DMS53 treated with DMSO at 0.1 percent for 48 hours (cell line): ENCODE measurements around the gene ARRDC5.
"Not testable (repeated sequence)": the region's sequence is repeated elsewhere in the genome, so short reads cannot be mapped to it uniquely, and the experiment has no call there.

Source experiments
- DNase-seq: peaks from one replicate; lab custom pipeline; 2025; ENCODE audit not compliant: unreplicated experiment; lab: John Stamatoyannopoulos, UW

ARRDC5 gene

DNA sequence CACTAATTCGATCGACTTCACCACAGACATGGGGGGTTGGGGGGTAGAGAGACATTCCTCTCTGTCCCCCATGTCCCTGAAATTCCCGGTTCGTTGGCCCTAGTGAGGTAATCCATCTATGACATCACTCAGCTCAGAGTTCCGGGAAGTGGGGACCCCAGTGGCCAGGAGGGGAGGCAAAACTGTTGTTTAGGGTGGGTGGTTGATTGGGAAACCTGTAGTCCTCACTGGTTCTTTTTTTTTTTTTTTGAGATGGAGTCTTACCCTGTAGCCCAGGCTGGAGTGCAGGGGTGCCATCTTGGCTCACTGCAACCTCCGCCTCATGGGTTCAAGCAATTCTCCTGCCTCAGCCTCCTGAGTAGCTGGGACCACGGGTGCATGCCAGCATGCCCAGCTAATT, at the start of gene ARRDC5:
TSS of gene ARRDC5 (minus strand) at position 101 of the 400 bp plus-strand sequence. CDS start at position 30, 71 bp downstream.
- no peak for DNase-seq

- no peak for DNase-seq
Observed at GRCh38 chr19:4951656-4952055, 49.0 kb upstream of the ARRDC5 start.

GRCh38 chr19:4950650-4951049, 48.0 kb upstream of the ARRDC5 start:
- DNase-seq, result not testable (repeated sequence)

DNA sequence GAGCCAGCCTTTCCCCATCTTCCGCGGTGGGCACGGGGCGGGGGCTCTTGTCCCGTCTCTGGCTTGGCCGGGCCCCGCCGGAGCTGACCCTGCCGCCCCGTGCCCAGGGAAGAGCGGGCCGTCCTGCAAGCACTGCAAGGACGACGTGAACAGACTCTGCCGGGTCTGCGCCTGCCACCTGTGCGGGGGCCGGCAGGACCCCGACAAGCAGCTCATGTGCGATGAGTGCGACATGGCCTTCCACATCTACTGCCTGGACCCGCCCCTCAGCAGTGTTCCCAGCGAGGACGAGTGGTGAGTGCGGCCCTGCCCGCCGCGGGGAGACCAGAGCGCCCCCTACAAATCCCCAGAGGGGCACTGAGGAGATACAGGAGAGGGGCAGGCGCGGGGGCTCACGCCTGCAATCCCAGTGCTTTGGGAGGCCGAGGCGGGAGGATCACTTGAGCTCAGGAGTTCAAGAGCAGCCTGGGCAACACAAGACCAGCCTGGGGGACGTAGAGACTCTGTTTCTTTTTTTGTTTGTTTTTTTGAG, 39.0 kb upstream of the ARRDC5 start:
- not testable (repeated sequence) for DNase-seq

DNA sequence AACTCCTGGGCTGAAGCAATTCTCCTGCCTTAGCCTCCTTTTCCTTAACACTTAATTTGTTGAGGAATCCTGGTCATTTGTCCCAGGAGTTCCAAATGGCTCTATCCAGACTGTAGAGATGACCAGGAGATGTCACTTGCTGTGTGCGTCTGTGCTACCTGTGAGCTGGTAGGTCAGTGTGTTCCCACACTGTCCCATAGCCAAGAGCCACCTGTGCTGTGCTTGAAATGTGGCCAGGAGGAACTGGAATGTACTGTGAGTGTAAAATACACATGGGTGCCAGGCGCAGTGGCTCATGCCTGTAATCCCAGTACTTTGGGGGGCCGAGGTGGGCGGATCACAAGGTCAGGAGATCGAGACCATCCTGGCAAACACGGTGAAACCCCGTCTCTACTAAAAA, 36.8 kb upstream of the ARRDC5 start:
- no peak for DNase-seq

DNA sequence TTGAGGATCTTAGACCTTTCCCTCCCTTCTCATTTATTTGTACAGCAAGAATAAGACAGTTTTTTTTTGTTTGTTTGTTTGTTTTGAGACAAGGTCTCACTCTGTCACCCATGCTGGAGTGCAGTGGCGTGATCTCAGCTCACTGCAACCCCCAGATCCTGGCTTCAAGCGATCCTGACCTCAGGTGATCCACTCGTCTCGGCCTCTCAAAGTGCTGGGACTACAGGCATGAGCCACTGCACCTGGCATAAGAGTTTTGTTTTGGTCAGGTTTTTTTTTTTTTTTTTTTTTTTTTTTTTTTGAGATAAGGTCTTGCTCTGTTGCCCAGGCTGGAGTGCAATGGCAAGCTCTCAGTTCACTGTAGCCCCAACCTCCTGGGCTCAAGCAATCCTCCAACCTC, 35.8 kb upstream of the ARRDC5 start:
- not testable (repeated sequence) for DNase-seq

DNA sequence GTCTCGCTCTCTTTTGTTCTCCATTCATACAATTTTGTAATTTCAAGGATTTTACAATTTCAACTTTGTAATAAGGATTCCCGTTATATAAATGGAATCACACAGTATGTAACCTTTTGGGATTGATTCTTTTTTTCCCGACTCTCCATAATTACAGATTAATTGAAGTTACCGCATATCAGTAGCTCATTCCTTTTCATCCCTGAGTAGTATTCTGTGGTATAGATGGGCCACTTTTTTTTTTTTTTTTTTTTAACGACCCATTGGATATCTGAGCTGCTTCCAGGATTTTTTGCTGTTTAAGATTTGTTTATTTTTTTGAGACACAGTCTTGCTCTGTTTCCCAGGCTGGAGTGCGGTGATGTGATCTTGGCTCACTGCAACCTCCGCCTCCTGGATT, 34.4 kb upstream of the ARRDC5 start:
- DNase-seq, result no peak

GRCh38 chr19:4935444-4935843, 32.7 kb upstream of the ARRDC5 start:
- DNase-seq, result no peak

DNA sequence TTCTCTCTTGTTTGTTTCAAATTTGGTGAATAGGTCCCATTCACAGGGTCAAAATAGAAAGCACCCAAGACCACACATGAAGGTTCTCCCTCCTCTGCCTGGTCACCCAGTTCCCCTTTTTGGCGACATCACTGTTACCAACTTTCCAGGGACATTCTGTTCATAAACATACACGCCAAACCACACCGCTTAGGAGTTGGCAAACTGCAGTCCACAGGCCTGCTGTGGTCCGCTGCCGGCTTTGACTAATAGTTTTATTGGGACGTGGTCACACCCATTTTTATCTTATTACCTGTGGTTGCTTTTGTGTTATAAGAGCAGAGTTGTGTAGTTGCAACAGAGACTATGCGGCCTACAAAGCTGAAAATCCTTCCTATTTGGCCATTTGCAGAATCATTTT, 30.8 kb upstream of the ARRDC5 start:
- DNase-seq, result no peak

DNA sequence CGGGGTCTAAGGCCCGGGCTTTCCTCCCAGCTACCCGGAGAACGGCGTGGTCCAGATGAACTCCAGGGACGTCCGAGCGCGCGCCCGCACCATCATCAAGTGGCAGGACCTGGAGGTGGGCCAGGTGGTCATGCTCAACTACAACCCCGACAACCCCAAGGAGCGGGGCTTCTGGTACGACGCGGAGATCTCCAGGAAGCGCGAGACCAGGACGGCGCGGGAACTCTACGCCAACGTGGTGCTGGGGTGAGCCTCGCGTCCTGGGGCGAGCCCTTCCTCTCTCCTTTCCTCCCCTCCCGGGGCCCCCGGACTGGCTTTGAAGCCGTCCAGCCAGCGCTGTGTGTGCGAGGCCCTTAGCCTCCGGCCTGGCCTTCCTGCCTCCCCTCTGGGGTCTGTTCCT, 30.0 kb upstream of the ARRDC5 start:
- DNase-seq, result no peak

DNA sequence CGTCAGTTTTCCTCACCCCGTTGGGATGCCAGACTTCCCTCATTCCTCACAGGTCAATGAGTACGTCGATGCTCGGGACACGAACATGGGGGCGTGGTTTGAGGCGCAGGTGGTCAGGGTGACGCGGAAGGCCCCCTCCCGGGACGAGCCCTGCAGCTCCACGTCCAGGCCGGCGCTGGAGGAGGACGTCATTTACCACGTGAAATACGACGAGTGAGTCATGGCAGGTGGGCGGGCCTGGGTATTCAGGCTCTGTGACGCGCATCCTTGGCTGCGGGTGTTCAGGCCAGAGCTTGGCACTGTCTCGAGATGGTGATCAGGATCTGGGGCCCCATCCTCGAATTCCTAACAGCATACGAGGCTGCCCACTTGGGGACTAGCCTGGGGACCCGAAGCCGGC, 28.0 kb upstream of the ARRDC5 start:
- no peak for DNase-seq

- no peak for DNase-seq
Observed at GRCh38 chr19:4929186-4929585, 26.5 kb upstream of the ARRDC5 start.

GRCh38 chr19:4923276-4923747, 20.6 kb upstream of the ARRDC5 start:
- no peak for DNase-seq

- DNase-seq, result no peak
Observed at GRCh38 chr19:4922530-4923275, 20.0 kb upstream of the ARRDC5 start.

DNA sequence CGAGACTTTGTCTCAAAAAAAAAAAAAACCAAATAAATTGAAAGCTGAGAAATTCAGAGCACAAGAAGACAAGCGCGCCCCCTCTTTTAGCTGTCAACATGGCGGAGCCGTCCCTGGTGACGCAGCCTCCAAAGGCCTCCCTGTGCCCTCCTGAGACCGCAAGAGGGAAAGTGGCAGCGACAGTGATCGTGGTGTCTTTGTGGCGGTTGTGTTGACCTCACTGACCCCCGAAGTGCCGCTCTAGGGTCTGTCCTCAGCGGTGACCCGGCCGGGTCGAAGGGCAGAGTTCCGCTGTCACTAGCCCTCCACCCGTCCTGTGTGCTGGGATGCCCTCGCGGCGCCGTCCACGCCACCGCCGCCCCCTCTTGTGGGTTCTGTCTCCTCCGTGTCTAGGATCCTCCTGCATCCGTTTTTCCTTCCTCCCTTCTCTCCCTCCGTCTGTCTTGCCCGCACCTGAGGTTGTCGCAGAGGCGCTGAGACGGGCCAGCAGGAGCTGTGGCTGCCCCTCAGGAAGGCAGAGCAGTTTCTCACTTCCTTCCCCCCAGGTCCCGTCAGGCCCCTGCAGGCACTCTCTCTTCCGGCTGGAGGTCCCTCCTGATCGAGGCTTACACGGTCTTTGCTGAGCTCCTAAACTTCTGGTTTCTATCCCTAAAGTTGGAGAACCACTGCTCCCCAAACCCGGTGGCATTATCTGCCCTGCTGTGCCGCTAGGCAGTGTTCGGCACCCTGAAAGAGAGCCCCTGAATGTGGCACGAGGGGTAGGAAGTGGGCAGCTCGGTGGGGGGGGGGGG, 13.8 kb upstream of the ARRDC5 start:
- DNase-seq, result no peak

- no peak for DNase-seq
Observed at GRCh38 chr19:4914736-4915501, 12.2 kb upstream of the ARRDC5 start.

GRCh38 chr19:4913996-4914735, 11.5 kb upstream of the ARRDC5 start:
- DNase-seq, result no peak

- DNase-seq, result no peak
Observed at GRCh38 chr19:4911786-4912672, 9.3 kb upstream of the ARRDC5 start.

DNA sequence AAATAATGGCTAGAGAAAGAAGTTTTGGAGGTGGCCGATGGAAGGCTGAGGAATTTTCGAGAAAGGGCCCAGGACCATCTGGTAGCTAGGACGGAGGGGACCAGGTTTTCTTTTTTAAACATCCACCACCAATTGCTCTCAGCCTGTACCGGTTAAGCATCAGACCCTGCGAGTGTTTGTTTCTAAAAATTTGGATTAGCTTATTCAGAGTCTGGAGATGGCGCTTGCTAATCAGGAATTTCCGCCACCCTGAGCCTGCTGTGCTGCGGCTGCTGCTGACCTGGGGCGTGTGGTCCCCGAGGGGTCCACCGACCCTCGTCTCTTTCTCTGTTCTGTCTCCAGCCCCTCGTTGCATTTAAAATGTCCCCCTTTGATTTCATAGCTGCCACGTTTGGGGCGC, 8.6 kb upstream of the ARRDC5 start:
- no peak for DNase-seq
